ENCODE results near the gene LCP2. TPM values are rescaled to one million over a fixed set of nuclear protein-coding genes. Genes with fewer than 3 reads are reported as not detected.

The LCP2 gene
- total RNA-seq, 1 experiment from 2014 or later = 0.36 TPM

- Histone ChIP-seq H3K9me3 (ENCODE audit: control insufficient read depth, insufficient read depth, low read depth, low read length) (no peaks in the 10 kb centered on the region), H3K36me3 (ENCODE audit: control insufficient read depth, insufficient read depth, low read length) (no peaks in the 10 kb centered on the region), H3K4me1 (ENCODE audit: control insufficient read depth, insufficient read depth, low read length) (no peaks in the 10 kb centered on the region), H3K4me3 (ENCODE audit: low read depth in 2 of 2, low read length in 2 of 2) (no peak overlapping the region), H3K27ac (ENCODE audit: low read length) (no peak overlapping the region), H3K27me3 (ENCODE audit: control insufficient read depth, insufficient read depth, low read length) (peaks cover 39% of the 10 kb centered on the region)
- TF ChIP-seq CTCF (IDR thresholded peaks at IDR 0.05) (no peak), SIN3A (IDR thresholded peaks at IDR 0.05; ENCODE audit: borderline replicate concordance, insufficient read depth, low read depth, low read length) (no peak), POLR2AphosphoS5 (IDR thresholded peaks at IDR 0.05; ENCODE audit: low read depth, low read length) (no peak)
- ATAC-seq (no peak), DNase-seq (ENCODE audit: low read depth, low spot score) (no peak)
- ChIA-PET POLR2A (no interaction called here), CTCF (no interaction called here)
- in situ Hi-C loops (cut with HindIII; ENCODE audit: low pct_unique_long_range_greater_than_20kb, low sequenced_read_pairs) (no loop called here), intact Hi-C loops (cut with micrococcal nuclease; ENCODE audit: unreplicated experiment) (no loop called here)
- BruUV-seq (replicated peaks) = no TSS peak
These were observed 44.7 kb downstream of the LCP2 start for GRCh38 chr5:170252720-170253350.

GRCh38 chr5:170252109-170252508, 45.5 kb downstream of the LCP2 start:
- H3K27ac ChIP-seq (ENCODE audit: low read length) = no peak overlapping the region
- CTCF ChIA-PET = no interaction called here
- no TSS peak for BruUV-seq (replicated peaks)
- H3K4me3 ChIP-seq (ENCODE audit: low read depth in 2 of 2, low read length in 2 of 2) = no peak overlapping the region
- TF ChIP-seq CTCF (IDR thresholded peaks at IDR 0.05) (no peak), SIN3A (IDR thresholded peaks at IDR 0.05; ENCODE audit: borderline replicate concordance, insufficient read depth, low read depth, low read length) (no peak), POLR2AphosphoS5 (IDR thresholded peaks at IDR 0.05; ENCODE audit: low read depth, low read length) (no peak), TCF7L2 (IDR thresholded peaks at IDR 0.05; ENCODE audit: low read depth, low read length) (no peak), REST (IDR thresholded peaks at IDR 0.05; ENCODE audit: insufficient read depth in 1 of 2, low read depth in 2 of 2, low read length in 1 of 2) (no peak)
- intact Hi-C loops (cut with micrococcal nuclease; ENCODE audit: unreplicated experiment) = no loop called here
- peaks cover 41% of the 10 kb centered on the region for H3K27me3 ChIP-seq (ENCODE audit: control insufficient read depth, insufficient read depth, low read length)
- H3K4me1 ChIP-seq (ENCODE audit: control insufficient read depth, insufficient read depth, low read length) = no peaks in the 10 kb centered on the region
- H3K36me3 ChIP-seq (ENCODE audit: control insufficient read depth, insufficient read depth, low read length) = no peaks in the 10 kb centered on the region
- H3K9me3 ChIP-seq (ENCODE audit: control insufficient read depth, insufficient read depth, low read depth, low read length) = no peaks in the 10 kb centered on the region
- DNase-seq (ENCODE audit: low read depth, low spot score) (no peak), ATAC-seq (no peak)
- POLR2A ChIA-PET = no interaction called here
- in situ Hi-C loops (cut with HindIII; ENCODE audit: low pct_unique_long_range_greater_than_20kb, low sequenced_read_pairs) = no loop called here

Measured in Panc1 (cell line).